Caco-2 (cell line): Measurements from ENCODE around the gene DUSP1. TPM values are rescaled to one million over a fixed set of nuclear protein-coding genes. Genes with fewer than 3 reads are reported as not detected.

ENCODE experiments used
- Bru-seq: library from RNA; stranded (reverse); fragments of 400-500 nt; gene quantifications from one replicate; lab custom pipeline; 2021; lab: Mats Ljungman, UMichigan
- BruChase-seq, 2 experiments: library from RNA; stranded (reverse); fragments of 400-500 nt; gene quantifications; one replicate each; lab custom pipeline; 2021; lab: Mats Ljungman, UMichigan
- BruUV-seq: library from RNA; stranded (reverse); fragments of 400-500 nt; replicated peaks from 2 replicates; lab custom pipeline; 2021; lab: Mats Ljungman, UMichigan
- CTCF ChIA-PET: fragments of 300-600 bp; sonication (Branson Sonifier 250); formaldehyde crosslinking; loops from one replicate; lab custom pipeline; 2022; ENCODE audit warnings: antibody characterized with exemption; lab: Charles Lee
- POLR2A ChIA-PET: fragments of 300-600 bp; sonication (Branson Sonifier 250); formaldehyde crosslinking; loops from one replicate; lab custom pipeline; 2022; ENCODE audit warnings: antibody characterized with exemption; lab: Charles Lee
- DNase-seq, 2 experiments: peaks; one replicate each; pipeline versions ENCODE4 v3.0.0 to v3.0.0-alpha.2; 2020 to 2022
- H3K27me3 ChIP-seq: replicated peaks from 2 replicates; pipeline ENCODE4 v1.6.0; 2011; ENCODE audit warnings: low read length; ENCODE audit not compliant: control insufficient read depth, insufficient read depth
- H3K36me3 ChIP-seq: 2 replicates; pipeline ENCODE4 v1.5.1; 2011; ENCODE audit warnings: low read length; ENCODE audit not compliant: control insufficient read depth, insufficient read depth
- H3K4me1 ChIP-seq: fragments of 250-450 bp; sonication (Bioruptor Pico); 2 replicates; pipeline ENCODE4 v1.5.1; 2020; ENCODE audit warnings: mild to moderate bottlenecking
- H3K4me3 ChIP-seq: 2 replicates; pipeline ENCODE4 v1.5.1; 2011; ENCODE audit warnings: low read depth, mild to moderate bottlenecking, control low read depth, low read length
- H3K9me3 ChIP-seq: fragments of 250-450 bp; sonication (Bioruptor Pico); 2 replicates; pipeline ENCODE4 v1.5.1; 2020; ENCODE audit warnings: mild to moderate bottlenecking, moderate library complexity
- H3K27ac Mint-ChIP-seq: one replicate; pipeline ENCODE4 v1.8.0; 2022; ENCODE audit warnings: mixed read lengths; ENCODE audit not compliant: unreplicated experiment
- H3K27me3 Mint-ChIP-seq: one replicate; pipeline ENCODE4 v1.8.0; 2022; ENCODE audit warnings: mixed read lengths; ENCODE audit not compliant: insufficient read depth, unreplicated experiment
- H3K36me3 Mint-ChIP-seq: one replicate; pipeline ENCODE4 v1.8.0; 2022; ENCODE audit warnings: mild to moderate bottlenecking, mixed read lengths; ENCODE audit not compliant: insufficient read depth, unreplicated experiment
- H3K4me1 Mint-ChIP-seq: one replicate; pipeline ENCODE4 v1.8.0; 2022; ENCODE audit warnings: low read depth, mixed read lengths; ENCODE audit not compliant: unreplicated experiment
- H3K4me3 Mint-ChIP-seq: one replicate; pipeline ENCODE4 v1.8.0; 2022; ENCODE audit warnings: mild to moderate bottlenecking, moderate library complexity, mixed read lengths; ENCODE audit not compliant: unreplicated experiment
- H3K9me3 Mint-ChIP-seq: one replicate; pipeline ENCODE4 v1.8.0; 2022; ENCODE audit warnings: mixed read lengths; ENCODE audit not compliant: unreplicated experiment
- intact Hi-C: fragments of 100-400 bp; cut with micrococcal nuclease; formaldehyde crosslinking; loops from one replicate; pipeline ENCODE4 v1.10.0; 2022; ENCODE audit not compliant: unreplicated experiment
- long read RNA-seq: library from polyadenylated mRNA; stranded (forward); transcript quantifications from one replicate; pipeline ENCODE4 v2.0.0, GENCODE V29; 2022
- total RNA-seq: library from RNA; stranded (reverse); gene quantifications from 2 replicates; pipeline ENCODE4 v1.2.3, GENCODE V29; 2022
- TF ChIP-seq, protein P1 (sequence below), 2 experiments: fragments of 200-600 bp in 1 of 2; IDR thresholded peaks; 1 replicate in 1 of 2; 2 replicates in 1 of 2; pipeline versions ENCODE4 v1.5.1 to v1.8.0; 2011 to 2022; ENCODE audit warnings: antibody characterized with exemption in 1 of 2, control low read depth in 1 of 2, inconsistent platforms in 1 of 2, low read depth in 1 of 2, low read length in 1 of 2, mild to moderate bottlenecking in 1 of 2, moderate library complexity in 1 of 2; ENCODE audit not compliant: insufficient read depth in 1 of 2, severe bottlenecking in 1 of 2, unreplicated experiment in 1 of 2

DUSP1 gene, protein sequence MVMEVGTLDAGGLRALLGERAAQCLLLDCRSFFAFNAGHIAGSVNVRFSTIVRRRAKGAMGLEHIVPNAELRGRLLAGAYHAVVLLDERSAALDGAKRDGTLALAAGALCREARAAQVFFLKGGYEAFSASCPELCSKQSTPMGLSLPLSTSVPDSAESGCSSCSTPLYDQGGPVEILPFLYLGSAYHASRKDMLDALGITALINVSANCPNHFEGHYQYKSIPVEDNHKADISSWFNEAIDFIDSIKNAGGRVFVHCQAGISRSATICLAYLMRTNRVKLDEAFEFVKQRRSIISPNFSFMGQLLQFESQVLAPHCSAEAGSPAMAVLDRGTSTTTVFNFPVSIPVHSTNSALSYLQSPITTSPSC
- total RNA-seq (28.3 and 29.2 TPM in 2 replicates), Bru-seq, nascent RNA (percentile 98 among the genes with signal in this experiment), BruChase-seq, experiment 1, labeled RNA remaining after a 2-hour chase (percentile 76 among the genes with signal in this experiment), BruChase-seq, experiment 2, labeled RNA remaining after a 6-hour chase (percentile 70 among the genes with signal in this experiment)
- long read RNA-seq, transcript DUSP1-201 (4 exons, 2,019 nt) = major isoform, 104 of 129 reads
- long read RNA-seq, partial matches to known transcripts = 9 of 129 reads
- long read RNA-seq, other reads (novel, unspliced or antisense) = 16 of 129 reads

DNA sequence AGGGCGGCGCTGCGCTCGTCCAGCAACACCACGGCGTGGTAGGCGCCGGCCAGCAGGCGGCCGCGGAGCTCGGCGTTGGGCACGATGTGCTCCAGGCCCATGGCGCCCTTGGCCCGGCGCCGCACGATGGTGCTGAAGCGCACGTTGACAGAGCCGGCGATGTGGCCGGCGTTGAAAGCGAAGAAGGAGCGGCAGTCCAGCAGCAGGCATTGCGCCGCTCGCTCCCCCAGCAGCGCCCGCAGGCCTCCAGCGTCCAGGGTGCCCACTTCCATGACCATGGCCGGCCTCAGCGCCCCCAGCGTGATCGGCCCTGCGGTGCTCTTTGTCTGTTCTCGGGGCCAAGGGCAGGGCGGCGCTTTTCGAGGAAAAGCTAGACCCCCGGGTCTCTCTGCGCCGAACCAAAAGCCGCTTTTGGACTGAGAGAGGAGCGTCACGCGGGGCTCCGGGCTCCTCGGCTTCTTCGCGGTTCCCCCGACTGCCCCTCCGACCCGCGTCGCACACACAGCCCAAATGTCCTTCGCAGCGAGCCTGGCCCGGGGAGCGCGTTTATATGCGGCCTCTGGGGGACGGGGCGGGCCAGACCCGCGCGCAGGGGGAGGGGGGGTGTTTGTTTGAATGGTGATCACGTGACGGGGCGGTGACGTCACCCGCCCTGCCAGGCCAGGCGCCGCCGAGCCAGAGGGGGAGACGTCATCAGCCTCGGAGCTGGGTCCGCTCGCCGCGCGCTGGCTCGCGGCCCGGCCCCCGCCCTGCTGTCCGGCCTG lies at the start of gene DUSP1:
DUSP1 (minus strand) TSS at position 521 of the 764 bp plus-strand sequence; CDS start at position 278, 243 bp downstream.
- no peaks in the 10 kb centered on the region for H3K9me3 ChIP-seq
- Mint-ChIP-seq H3K27ac (peak within 1 kb of the TSS; percentile 96), H3K4me3 (peak within 1 kb of the TSS; percentile 89), H3K4me1 (peaks cover 35% of the 10 kb centered on the region), H3K27me3 (no peaks in the 10 kb centered on the region), H3K9me3 (no peaks in the 10 kb centered on the region), H3K36me3 (peaks cover 68% of the 10 kb centered on the region)
- H3K27me3 ChIP-seq = no peaks in the 10 kb centered on the region
- H3K36me3 ChIP-seq = peaks cover 5% of the 10 kb centered on the region; the same call in 1 of the 2 replicates
- TF ChIP-seq, protein P1, sequence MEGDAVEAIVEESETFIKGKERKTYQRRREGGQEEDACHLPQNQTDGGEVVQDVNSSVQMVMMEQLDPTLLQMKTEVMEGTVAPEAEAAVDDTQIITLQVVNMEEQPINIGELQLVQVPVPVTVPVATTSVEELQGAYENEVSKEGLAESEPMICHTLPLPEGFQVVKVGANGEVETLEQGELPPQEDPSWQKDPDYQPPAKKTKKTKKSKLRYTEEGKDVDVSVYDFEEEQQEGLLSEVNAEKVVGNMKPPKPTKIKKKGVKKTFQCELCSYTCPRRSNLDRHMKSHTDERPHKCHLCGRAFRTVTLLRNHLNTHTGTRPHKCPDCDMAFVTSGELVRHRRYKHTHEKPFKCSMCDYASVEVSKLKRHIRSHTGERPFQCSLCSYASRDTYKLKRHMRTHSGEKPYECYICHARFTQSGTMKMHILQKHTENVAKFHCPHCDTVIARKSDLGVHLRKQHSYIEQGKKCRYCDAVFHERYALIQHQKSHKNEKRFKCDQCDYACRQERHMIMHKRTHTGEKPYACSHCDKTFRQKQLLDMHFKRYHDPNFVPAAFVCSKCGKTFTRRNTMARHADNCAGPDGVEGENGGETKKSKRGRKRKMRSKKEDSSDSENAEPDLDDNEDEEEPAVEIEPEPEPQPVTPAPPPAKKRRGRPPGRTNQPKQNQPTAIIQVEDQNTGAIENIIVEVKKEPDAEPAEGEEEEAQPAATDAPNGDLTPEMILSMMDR (IDR thresholded peaks at IDR 0.05; ENCODE audit: insufficient read depth in 1 of 2, low read depth in 1 of 2, low read length in 1 of 2, severe bottlenecking in 1 of 2, unreplicated experiment in 1 of 2) = peak; percentile 47 to 53
- CTCF ChIA-PET = interaction anchor here (1.2 to 3.3 kb wide), 6 partner anchors 54 to 134 kb away, joined by 3 to 40 read pairs (median 10); no protein-coding TSS in a partner anchor
- BruUV-seq = no TSS peak
- H3K4me3 ChIP-seq = peak within 1 kb of the TSS; percentile 96
- intact Hi-C loops = loop anchor here (1.0 to 5.0 kb wide), 2 partner anchors 46 to 181 kb away; no protein-coding TSS in a partner anchor
- POLR2A ChIA-PET = interaction anchor here (0.6 to 4.5 kb wide), 20 partner anchors 20 to 560 kb away, joined by 3 to 94 read pairs (median 5); partner anchors contain the start of genes ERGIC1 and RPL26L1
- peaks cover 48% of the 10 kb centered on the region for H3K4me1 ChIP-seq
- DNase-seq = peak; percentile 98

DNA sequence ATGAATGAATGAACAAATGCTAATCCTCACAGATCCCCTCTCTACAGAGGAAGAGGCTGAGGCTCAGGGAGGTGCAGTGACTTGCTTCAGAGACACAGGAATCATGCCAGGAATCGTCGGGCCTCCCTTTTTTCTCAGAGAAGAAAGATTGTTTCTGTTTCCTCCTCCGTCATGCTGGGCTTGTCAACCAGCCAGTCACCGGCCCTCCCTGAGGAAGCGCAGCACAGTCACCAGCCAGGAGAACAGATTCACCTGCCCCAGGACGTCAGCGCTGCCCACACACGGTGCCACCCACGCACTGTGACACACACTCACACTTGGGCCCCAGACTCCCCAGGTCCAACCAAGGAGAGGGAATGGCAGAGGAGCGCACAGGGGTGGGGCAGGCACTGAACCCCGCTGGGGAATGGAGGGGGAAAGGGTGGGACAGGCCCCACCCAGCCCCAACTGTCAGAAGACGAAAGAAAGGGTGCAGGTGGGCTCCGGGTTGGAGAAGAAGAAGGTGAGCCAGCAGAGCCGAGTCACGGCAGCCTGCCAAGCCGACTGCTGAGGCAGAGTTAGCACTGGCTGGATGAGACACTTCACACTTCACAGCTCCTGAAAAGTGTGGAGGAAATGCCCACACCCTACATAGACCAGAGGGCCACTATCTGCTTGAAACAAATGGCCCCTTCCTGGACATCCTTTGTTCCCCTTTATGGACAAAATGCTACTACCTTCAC lies 49.2 kb upstream of the DUSP1 start:
- Histone ChIP-seq H3K36me3 (no peaks in the 10 kb centered on the region), H3K27me3 (no peaks in the 10 kb centered on the region), H3K9me3 (no peaks in the 10 kb centered on the region), H3K4me3 (no peak overlapping the region), H3K4me1 (no peaks in the 10 kb centered on the region)
- Mint-ChIP-seq H3K27ac (no peak overlapping the region), H3K4me1 (peaks cover 12% of the 10 kb centered on the region), H3K27me3 (no peaks in the 10 kb centered on the region), H3K4me3 (no peak overlapping the region), H3K9me3 (peaks cover 1% of the 10 kb centered on the region), H3K36me3 (no peaks in the 10 kb centered on the region)
- BruUV-seq = no TSS peak
- TF ChIP-seq, protein P1 (IDR thresholded peaks at IDR 0.05; ENCODE audit: insufficient read depth in 1 of 2, low read depth in 1 of 2, low read length in 1 of 2, severe bottlenecking in 1 of 2, unreplicated experiment in 1 of 2) = no peak
- intact Hi-C loops = no loop called here
- CTCF ChIA-PET = interaction anchor here (0.5 kb wide), 1 partner anchor 118 kb away, joined by 4 read pairs; no protein-coding TSS in a partner anchor
- POLR2A ChIA-PET = no interaction called here
- no peak for DNase-seq
